Neural crest cell (in vitro differentiated cells): Measurements from ENCODE around the gene FLOT1. TPM values are rescaled to one million over a fixed set of nuclear protein-coding genes. Genes with fewer than 3 reads are reported as not detected.

Experiments
- DNase-seq: peaks from one replicate; pipeline ENCODE4 v3.0.0; 2021; ENCODE audit warnings: low read depth, mixed read lengths, low spot score
- H3K27ac Mint-ChIP-seq: one replicate; pipeline ENCODE4 v1.8.0; 2021; ENCODE audit warnings: mild to moderate bottlenecking, mixed read lengths; ENCODE audit not compliant: unreplicated experiment
- H3K27me3 Mint-ChIP-seq: 2 replicates; pipeline ENCODE4 v1.8.0; 2021; ENCODE audit warnings: low read depth, mild to moderate bottlenecking, mixed read lengths
- H3K36me3 Mint-ChIP-seq: 2 replicates; pipeline ENCODE4 v1.8.0; 2021; ENCODE audit warnings: low read depth, mild to moderate bottlenecking, mixed read lengths
- H3K4me1 Mint-ChIP-seq: 2 replicates; pipeline ENCODE4 v1.8.0; 2021; ENCODE audit warnings: mixed read lengths
- H3K4me3 Mint-ChIP-seq: one replicate; pipeline ENCODE4 v1.8.0; 2021; ENCODE audit warnings: mild to moderate bottlenecking, mixed read lengths
- H3K9me3 Mint-ChIP-seq: 2 replicates; pipeline ENCODE4 v1.8.0; 2021; ENCODE audit warnings: mixed read lengths
- CTCF ChIP-seq: fragments of 200-600 bp; sonication (generic); conservative IDR thresholded peaks from 2 replicates; pipeline ENCODE4 v1.5.0; 2021; ENCODE audit warnings: antibody characterized with exemption, mild to moderate bottlenecking
- total RNA-seq: library from RNA; stranded (reverse); gene quantifications from 2 replicates; pipeline ENCODE4 v1.2.1, GENCODE V29; 2021

The FLOT1 gene
- total RNA-seq, 1 donor from 2014 or later, result 100 TPM

GRCh38 chr6:30690403-30691207 lies 51.9 kb downstream of the FLOT1 start, which contains the start of gene NRM:
Gene NRM, minus strand, starts transcription at chr6:30690984. Its CDS starts 10 bp downstream, at chr6:30690974.
- no peaks in the 10 kb centered on the region for H3K36me3 Mint-ChIP-seq
- peaks cover 2% of the 10 kb centered on the region for H3K9me3 Mint-ChIP-seq
- peak; percentile 75 for DNase-seq
- peak within 1 kb of the TSS; percentile 96 for H3K27ac Mint-ChIP-seq
- peak within 1 kb of the TSS; percentile 96 for H3K4me3 Mint-ChIP-seq
- H3K27me3 Mint-ChIP-seq, result no peaks in the 10 kb centered on the region
- peaks cover 55% of the 10 kb centered on the region for H3K4me1 Mint-ChIP-seq
- TF ChIP-seq CTCF, result no peak

- H3K27ac Mint-ChIP-seq, result peak overlapping the region; percentile 96
- H3K4me1 Mint-ChIP-seq, result peaks cover 61% of the 10 kb centered on the region
- H3K36me3 Mint-ChIP-seq, result no peaks in the 10 kb centered on the region
- no peak for DNase-seq
- H3K4me3 Mint-ChIP-seq, result peak overlapping the region; percentile 96
- no peaks in the 10 kb centered on the region for H3K27me3 Mint-ChIP-seq
- TF ChIP-seq CTCF, result no peak
- H3K9me3 Mint-ChIP-seq, result peaks cover 1% of the 10 kb centered on the region
These were observed 52.5 kb downstream of the FLOT1 start for GRCh38 chr6:30689985-30690384.

GRCh38 chr6:30689022-30689865 lies 53.2 kb downstream of the FLOT1 start:
- H3K36me3 Mint-ChIP-seq, result no peaks in the 10 kb centered on the region
- DNase-seq, result no peak
- H3K4me3 Mint-ChIP-seq, result peak overlapping the region; percentile 96
- H3K4me1 Mint-ChIP-seq, result peaks cover 65% of the 10 kb centered on the region
- H3K27me3 Mint-ChIP-seq, result no peaks in the 10 kb centered on the region
- H3K9me3 Mint-ChIP-seq, result no peaks in the 10 kb centered on the region
- peak overlapping the region; percentile 60 for H3K27ac Mint-ChIP-seq
- no peak for TF ChIP-seq CTCF

GRCh38 chr6:30688569-30688968 lies 53.9 kb downstream of the FLOT1 start:
- DNase-seq, result no peak
- Mint-ChIP-seq H3K36me3 (no peaks in the 10 kb centered on the region), H3K4me3 (peak overlapping the region; percentile 96), H3K9me3 (no peaks in the 10 kb centered on the region), H3K27me3 (no peaks in the 10 kb centered on the region), H3K27ac (no peak overlapping the region), H3K4me1 (peaks cover 72% of the 10 kb centered on the region)
- TF ChIP-seq CTCF, result no peak

GRCh38 chr6:30687659-30688431 lies 54.6 kb downstream of the FLOT1 start:
- peak overlapping the region; percentile 96 for H3K4me3 Mint-ChIP-seq
- no peaks in the 10 kb centered on the region for H3K36me3 Mint-ChIP-seq
- H3K27me3 Mint-ChIP-seq, result no peaks in the 10 kb centered on the region
- H3K4me1 Mint-ChIP-seq, result peaks cover 79% of the 10 kb centered on the region
- H3K27ac Mint-ChIP-seq, result peak overlapping the region; percentile 97
- no peak for DNase-seq
- no peaks in the 10 kb centered on the region for H3K9me3 Mint-ChIP-seq
- TF ChIP-seq CTCF, result no peak
